MM.1S (cell line): Measurements from ENCODE around the gene ELMO1.

Experiments used
- CTCF ChIP-seq: fragments of 300-600 bp; sonication (generic); IDR thresholded peaks from 2 replicates; pipeline ENCODE4 v1.5.1; 2016; ENCODE audit warnings: antibody characterized with exemption, low read length, mixed read lengths
- EZH2 ChIP-seq: fragments of 300-600 bp; sonication (generic); optimal IDR thresholded peaks from 2 replicates; pipeline ENCODE3; 2017; ENCODE audit warnings: low read depth, mild to moderate bottlenecking, antibody characterized with exemption, low read length, mixed read lengths
- EZH2phosphoT487 ChIP-seq: fragments of 300-600 bp; sonication (generic); IDR thresholded peaks from 2 replicates; pipeline ENCODE4 v1.6.1; 2018; ENCODE audit warnings: antibody characterized with exemption, low read length

- TF ChIP-seq CTCF (no peak), EZH2phosphoT487 (no peak), EZH2 (no peak)
Measured at GRCh38 chr7:36986511-36986933, 462.1 kb downstream of the ELMO1 start.
